KBM-7 (cell line): ENCODE measurements around the gene FAM217A.

Experiments
- DNase-seq: peaks from one replicate; pipeline ENCODE4 v3.0.0-alpha.2; 2015
- in situ Hi-C: fragments of 300-500 bp; cut with MboI; formaldehyde crosslinking; loops from 2 replicates; pipeline ENCODE4 v1.14.3; 2020; ENCODE audit warnings: low sequenced_read_pairs, low pct_unique_long_range_greater_than_20kb, mixed read lengths

Gene FAM217A

GRCh38 chr6:4030669-4031068 is 48.3 kb downstream of the FAM217A start:
- in situ Hi-C loops = no loop called here
- no peak for DNase-seq

DNA sequence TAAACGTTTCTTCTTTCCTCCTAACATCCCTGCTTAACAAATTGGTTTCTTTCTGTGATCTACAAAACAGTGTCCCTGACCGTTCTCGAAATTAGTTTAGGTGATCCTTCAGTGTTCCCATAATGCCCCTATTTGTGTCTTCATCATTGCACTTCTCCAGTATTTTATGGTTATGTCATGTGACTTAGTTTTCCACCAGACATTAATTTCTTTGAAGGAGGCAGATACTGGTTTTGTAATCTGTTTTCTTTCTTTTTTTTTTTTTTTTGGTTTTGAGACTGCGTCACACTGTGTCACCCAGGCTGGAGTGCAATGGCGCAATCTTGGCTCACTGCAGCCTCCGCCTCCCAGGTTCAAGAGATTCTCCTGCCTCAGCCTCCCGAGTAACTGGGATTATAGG is 49.2 kb downstream of the FAM217A start:
- in situ Hi-C loops = no loop called here

GRCh38 chr6:4028051-4028450 is 50.9 kb downstream of the FAM217A start:
- in situ Hi-C loops = no loop called here
- no peak for DNase-seq

More for the DNA sequence above, 49.2 kb downstream of the FAM217A start:
- DNase-seq = no peak

- DNase-seq = no peak
- in situ Hi-C loops = no loop called here
Observed at GRCh38 chr6:4025681-4026080, 53.3 kb downstream of the FAM217A start.

DNA sequence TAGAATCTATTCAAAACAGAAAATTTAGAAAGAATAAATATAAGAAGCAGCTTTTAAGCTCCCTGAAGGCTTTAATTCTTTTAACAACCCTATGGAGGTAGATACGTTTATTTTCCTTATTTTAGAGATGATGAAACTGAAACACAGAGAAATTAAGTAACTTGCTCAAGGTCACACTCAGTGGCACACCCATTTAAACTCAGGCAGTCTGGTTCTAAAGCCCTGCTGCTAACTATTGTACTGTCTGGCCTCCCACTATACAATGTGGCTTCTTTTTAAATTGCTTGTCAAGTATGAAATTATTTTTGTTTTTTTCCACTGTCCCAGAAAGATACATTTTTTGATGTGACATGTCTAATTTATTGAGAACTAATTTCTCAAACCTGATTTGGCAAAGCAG is 55.7 kb downstream of the FAM217A start:
- no peak for DNase-seq
- in situ Hi-C loops = loop anchor here (25.0 kb wide), 1 partner anchor 1036 kb away; the partner anchor contains the start of gene NQO2

- in situ Hi-C loops = loop anchor here (25.0 kb wide), 1 partner anchor 1035 kb away; the partner anchor contains the start of gene NQO2
- peak; percentile 40 for DNase-seq
Observed at GRCh38 chr6:4021854-4022695, 56.9 kb downstream of the FAM217A start.

- in situ Hi-C loops = loop anchor here (25.0 kb wide), 1 partner anchor 1034 kb away; the partner anchor contains the start of gene NQO2
- DNase-seq = peak; percentile 97
Observed at GRCh38 chr6:4021133-4021853, 57.6 kb downstream of the FAM217A start.

DNA sequence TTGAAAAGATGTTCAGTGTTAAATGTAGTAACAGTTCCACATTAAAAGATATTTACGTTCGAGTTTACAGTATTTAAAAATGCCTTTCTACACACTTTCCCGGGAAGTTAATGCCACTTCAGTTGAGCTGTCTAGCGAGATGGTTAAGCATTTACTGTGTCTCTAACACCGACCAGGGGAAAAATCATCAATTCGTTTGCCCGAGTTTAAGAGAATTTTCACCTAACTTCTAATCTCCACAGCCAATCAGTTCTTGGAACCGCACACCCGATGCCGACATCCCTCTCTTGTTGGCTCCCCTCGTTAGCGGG is 58.2 kb downstream of the FAM217A start:
- in situ Hi-C loops = loop anchor here (25.0 kb wide), 1 partner anchor 1033 kb away; the partner anchor contains the start of gene NQO2
- DNase-seq = no peak

- DNase-seq = no peak
- in situ Hi-C loops = loop anchor here (25.0 kb wide), 1 partner anchor 1032 kb away; the partner anchor contains the start of gene NQO2
Observed at GRCh38 chr6:4018924-4019236, 60.1 kb downstream of the FAM217A start.
